ENCODE measurements around the gene RARRES1.

The RARRES1 gene

GRCh38 chr3:158680861-158681260, 51.4 kb downstream of the RARRES1 start:
- no peak for DNase-seq

GRCh38 chr3:158679547-158680000, 52.7 kb downstream of the RARRES1 start:
- no peak for DNase-seq

DNA sequence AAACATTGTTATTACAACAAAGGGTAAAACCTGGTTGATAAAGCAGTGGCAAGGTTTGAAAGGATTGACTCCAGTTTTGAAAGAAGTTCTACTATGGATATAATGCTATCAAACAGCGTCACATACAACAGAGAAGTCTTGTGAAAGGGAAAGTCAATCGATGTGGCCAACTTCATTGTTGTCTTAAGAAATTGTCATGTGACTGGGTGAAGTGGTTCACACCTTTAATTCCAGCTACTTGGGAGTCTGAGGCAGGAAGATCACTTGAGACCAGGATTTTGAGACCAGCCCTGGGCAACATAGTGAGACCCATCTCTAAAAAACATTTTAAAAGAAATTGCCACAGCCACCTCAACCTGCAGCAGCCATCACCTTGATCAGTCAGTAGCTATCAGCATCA, 53.6 kb downstream of the RARRES1 start:
- DNase-seq, result no peak

DNA sequence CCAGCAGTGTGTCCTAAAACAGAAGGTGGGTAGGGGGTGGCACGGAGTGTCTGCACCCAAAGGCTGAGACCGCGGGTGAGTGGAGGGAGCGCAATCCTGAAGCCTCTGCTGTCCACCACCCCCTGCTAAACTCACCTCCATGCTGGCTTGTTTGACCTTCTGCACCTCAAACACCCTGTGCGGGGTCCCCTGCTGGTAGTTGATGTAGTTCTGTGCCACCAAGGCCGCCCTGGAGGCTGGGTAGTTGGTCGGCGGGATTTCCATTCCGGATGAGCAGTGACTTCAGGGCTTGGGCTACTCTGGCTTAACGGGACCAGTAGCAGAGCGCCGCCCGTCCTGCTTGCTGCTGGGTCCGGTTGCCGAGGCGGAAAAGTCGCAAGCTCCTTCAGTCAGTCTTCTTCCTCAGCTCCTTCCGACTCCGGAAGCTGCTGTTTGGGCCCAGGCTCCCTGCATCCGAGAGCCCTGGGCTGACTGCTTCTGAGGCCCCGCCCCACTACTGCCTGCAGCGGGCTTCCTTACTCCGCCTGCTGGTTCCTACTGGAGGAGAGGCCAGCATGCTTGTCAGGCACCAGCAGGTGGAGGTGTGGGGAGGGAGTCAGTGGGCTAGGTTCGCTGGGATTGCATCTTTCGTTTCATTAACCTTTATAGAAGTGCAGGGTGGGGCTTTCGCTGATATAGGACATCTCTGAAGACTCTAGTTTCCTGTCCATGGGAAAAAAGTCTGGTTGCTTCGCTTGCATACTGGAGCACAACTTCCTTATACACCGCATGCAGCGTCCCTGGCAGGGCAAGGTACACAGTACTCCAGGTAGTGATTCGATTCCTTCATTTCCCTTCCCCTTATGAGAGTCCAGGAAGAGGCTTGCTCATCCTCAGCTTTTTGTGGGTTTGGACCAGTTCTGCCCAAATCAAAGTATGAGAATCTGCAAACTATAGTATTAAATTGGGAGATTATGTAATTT, 59.8 kb downstream of the RARRES1 start, which contains the start of gene LXN:
TSS of gene LXN (minus strand) at position 434 of the 962 bp plus-strand sequence. CDS start at position 264, 170 bp downstream.
- no peak for DNase-seq

DNA sequence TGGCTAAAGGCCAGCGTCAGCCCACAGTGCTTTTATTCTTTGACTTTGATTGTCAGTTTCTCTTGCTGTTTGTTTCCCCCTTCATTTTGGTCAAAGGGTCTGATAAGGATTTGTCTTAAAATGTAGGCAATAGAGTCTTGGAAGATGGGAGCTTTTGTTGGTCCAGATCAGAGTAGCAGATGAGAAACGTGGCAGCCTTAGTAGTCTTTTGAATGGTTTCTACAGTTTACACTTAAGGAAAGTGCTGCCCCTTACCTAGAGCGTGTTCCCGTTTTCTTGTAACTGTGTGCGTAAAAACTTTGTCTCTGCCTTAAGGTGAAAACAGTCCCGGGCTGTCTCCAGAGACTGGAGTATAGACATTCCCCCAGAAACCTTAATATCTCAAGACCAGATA, 60.4 kb downstream of the RARRES1 start:
- no peak for DNase-seq

GRCh38 chr3:158668506-158668905, 63.8 kb downstream of the RARRES1 start:
- DNase-seq, result no peak

- DNase-seq, result no peak
Measured at GRCh38 chr3:158666416-158666815, 65.8 kb downstream of the RARRES1 start.

DNA sequence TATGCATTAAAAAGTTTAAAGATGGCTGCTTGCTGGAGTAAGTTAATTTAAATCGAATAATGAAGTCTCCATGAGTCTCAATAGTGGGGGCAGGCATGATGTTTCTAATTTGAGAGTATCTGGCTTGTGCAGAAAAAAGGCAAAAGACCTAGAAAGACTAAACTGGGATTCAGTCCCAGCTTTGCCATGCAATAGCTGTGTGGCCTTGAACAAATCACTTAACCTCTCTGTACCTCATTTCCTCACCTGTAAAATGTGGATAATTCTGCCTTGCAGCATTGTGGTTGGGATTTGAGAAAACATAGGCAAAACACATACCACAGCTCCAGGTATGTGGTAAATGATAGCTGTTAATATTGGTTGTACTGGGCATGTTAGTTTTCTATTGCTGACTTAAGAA, 68.4 kb downstream of the RARRES1 start:
- DNase-seq, result no peak

DNA sequence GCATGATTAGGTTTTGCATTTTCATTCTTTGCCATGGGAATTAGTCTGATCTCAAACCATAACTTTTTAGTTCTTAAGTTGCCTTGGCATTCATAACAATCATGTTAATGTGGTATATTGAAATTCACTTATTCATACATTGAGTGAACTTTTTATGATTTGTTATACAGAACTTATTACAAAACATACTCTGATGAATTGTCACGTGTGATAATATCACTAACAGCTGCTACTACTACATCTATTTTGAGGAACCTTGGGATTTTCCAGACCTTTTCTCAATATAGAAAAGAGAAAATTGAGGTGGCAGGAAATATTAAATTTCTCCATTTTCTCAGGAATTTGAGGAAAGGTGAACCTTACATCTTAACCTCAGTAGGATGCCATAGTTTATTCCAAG, 69.0 kb downstream of the RARRES1 start:
- DNase-seq, result no peak

DNA sequence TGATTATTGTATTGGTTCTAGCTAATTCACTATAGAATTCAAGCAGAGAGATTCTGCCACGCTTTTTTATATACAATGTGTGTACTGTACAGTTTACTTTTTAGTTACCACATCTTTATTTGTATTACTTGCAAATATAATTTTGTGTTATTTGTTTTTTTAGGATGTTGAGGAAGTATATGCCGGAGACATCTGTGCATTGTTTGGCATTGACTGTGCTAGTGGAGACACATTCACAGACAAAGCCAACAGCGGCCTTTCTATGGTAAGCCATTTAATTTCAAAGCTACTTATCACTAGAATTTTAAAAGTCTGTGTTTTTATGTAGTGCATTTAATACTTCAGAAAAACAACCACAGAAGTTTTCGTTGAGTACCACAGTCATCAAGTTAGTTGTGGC, 71.5 kb downstream of the RARRES1 start:
- DNase-seq, result no peak

DNA sequence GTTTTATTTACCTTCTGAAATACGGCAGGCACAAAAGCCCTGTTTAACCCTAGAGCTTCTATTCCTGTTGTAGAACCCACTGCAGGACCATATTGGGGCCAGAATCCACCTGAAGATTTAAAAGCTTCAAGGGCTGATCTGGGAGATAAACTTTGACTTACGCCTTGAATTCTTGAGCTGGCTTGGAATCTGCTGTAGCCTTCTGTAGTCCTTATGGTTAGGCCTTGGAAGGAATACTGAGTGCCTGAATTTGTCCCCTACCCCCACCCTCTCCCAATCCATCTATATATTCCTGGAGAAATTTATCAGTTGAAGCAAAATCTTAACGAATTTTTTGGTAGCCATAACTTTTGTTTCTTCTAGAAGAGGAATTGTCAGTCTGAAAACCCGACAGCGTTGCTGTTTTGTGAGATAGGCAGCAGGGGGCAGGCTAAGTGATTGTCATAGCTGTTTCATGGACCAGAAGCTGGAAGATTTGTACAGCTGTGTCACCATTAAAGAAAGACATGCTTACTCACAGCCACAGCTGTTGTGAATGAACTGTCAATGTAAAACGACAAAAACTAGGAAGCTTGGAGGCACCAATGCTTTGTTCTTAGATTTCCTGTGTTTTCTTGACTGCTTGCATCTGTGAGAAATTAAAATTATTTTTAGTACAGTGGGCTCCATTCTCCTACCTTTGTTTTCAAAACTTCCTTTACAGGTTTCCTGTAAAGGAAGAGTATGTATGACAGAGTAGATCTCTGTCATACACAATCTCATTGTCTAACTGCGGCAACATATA, 72.6 kb downstream of the RARRES1 start:
- DNase-seq, result peak; percentile 19

DNA sequence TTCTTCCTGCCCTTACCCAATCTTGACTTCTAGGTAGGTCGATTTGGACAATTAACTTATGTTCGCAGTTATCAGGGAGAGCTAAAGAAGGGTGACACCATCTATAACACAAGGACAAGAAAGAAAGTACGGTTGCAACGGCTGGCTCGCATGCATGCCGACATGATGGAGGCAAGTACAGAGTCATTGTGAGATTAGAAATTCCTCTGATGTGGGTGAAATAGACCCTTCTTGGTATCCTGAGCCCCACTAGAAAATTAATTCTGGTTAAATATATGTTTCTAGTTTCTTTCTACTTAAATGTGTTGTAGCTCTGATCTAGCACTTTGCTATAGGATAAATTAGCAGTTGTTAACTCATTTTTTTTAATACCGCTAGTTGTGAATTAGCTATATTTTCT, 73.4 kb downstream of the RARRES1 start:
- DNase-seq, result no peak

- no peak for DNase-seq
Measured at GRCh38 chr3:158652463-158652862, 79.8 kb downstream of the RARRES1 start.

DNA sequence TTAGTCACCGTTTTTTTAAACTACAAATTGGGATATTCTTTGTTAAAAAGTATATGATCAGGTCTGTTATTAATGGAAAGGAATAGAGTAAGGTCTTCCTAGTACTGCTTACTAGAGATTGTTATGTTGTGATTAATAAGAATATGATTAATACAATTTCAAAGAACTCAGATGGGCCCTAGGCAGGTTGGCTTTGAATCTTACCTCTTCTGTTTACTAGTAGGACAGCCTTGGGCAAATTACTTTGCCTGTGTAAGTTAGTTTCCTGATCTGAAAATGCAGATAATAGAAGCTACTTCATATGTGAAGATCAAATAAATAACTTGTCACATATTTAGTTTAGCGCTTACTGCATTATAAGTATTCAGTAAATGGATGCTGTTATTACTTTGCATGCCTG, 81.1 kb downstream of the RARRES1 start:
- DNase-seq, result no peak

- no peak for DNase-seq
Measured at GRCh38 chr3:158649791-158650190, 82.5 kb downstream of the RARRES1 start.
